Neuronal stem cell (in vitro differentiated cells): ENCODE results near the gene CYP2W1.
A peak's percentile ranks its signal among the peaks of the same experiment; 100 is the strongest.

Source experiments
- DNase-seq: peaks from one replicate; pipeline ENCODE4 v3.0.0-alpha.2; 2013; ENCODE audit warnings: low spot score
- H2AFZ ChIP-seq: one replicate; pipeline ENCODE4 v1.6.1; 2013; ENCODE audit warnings: mild to moderate bottlenecking, low read length, inconsistent platforms
- H2AK5ac ChIP-seq: 2 replicates; pipeline ENCODE4 v1.6.1; 2013; ENCODE audit warnings: low read depth, mild to moderate bottlenecking, inconsistent platforms, low read length, moderate library complexity, mixed read lengths
- H2BK120ac ChIP-seq: 2 replicates; pipeline ENCODE4 v1.6.1; 2013; ENCODE audit warnings: low read depth, mild to moderate bottlenecking, inconsistent platforms, low read length, moderate library complexity, mixed read lengths
- H2BK12ac ChIP-seq: one replicate; pipeline ENCODE4 v1.6.1; 2013; ENCODE audit warnings: low read length, inconsistent platforms
- H2BK15ac ChIP-seq: 2 replicates; pipeline ENCODE4 v1.6.1; 2013; ENCODE audit warnings: mild to moderate bottlenecking, low read length, inconsistent platforms, mixed read lengths
- H2BK5ac ChIP-seq: one replicate; pipeline ENCODE4 v1.6.1; 2013; ENCODE audit warnings: inconsistent platforms, mild to moderate bottlenecking, low read length, moderate library complexity
- H3K14ac ChIP-seq: one replicate; pipeline ENCODE4 v1.6.1; 2013; ENCODE audit warnings: low read length, inconsistent platforms
- H3K18ac ChIP-seq: 2 replicates; pipeline ENCODE4 v1.6.1; 2013; ENCODE audit warnings: low read length, inconsistent platforms
- H3K23ac ChIP-seq: 2 replicates; pipeline ENCODE4 v1.6.1; 2013; ENCODE audit warnings: low read depth, mild to moderate bottlenecking, mixed read lengths, low read length, inconsistent platforms; ENCODE audit not compliant: poor library complexity
- H3K27ac ChIP-seq: replicated peaks from 3 replicates; pipeline ENCODE4 v1.5.1; 2013; ENCODE audit warnings: low read length, inconsistent platforms
- H3K27me3 ChIP-seq, 3 experiments: 2 replicates each; pipeline ENCODE4 v1.6.1; 2013; ENCODE audit warnings: low read length in 3 of 3, mild to moderate bottlenecking in 2 of 3, inconsistent platforms in 1 of 3, low read depth in 1 of 3, mixed read lengths in 1 of 3, moderate library complexity in 1 of 3; ENCODE audit not compliant: control insufficient read depth in 3 of 3, insufficient read depth in 3 of 3
- H3K36me3 ChIP-seq, 2 donors: replicated peaks in 1 of 2; 2 replicates each; pipeline ENCODE4 v1.6.1; 2013; ENCODE audit warnings: low read length in 2 of 2; ENCODE audit not compliant: control insufficient read depth in 2 of 2, insufficient read depth in 2 of 2
- H3K4ac ChIP-seq: 2 replicates; pipeline ENCODE4 v1.6.1; 2013; ENCODE audit warnings: inconsistent platforms, mild to moderate bottlenecking, low read length, moderate library complexity
- H3K4me1 ChIP-seq, 2 donors: 1 replicate in 1 of 2; 2 replicates in 1 of 2; pipeline ENCODE4 v1.6.1; 2013; ENCODE audit warnings: low read length in 2 of 2, low read depth in 1 of 2; ENCODE audit not compliant: control insufficient read depth in 2 of 2, insufficient read depth in 1 of 2
- H3K4me2 ChIP-seq: one replicate; pipeline ENCODE4 v1.6.1; 2013; ENCODE audit warnings: mild to moderate bottlenecking, low read length, inconsistent platforms; ENCODE audit not compliant: insufficient read depth, poor library complexity, severe bottlenecking
- H3K4me3 ChIP-seq, 2 donors: 2 replicates each; pipeline ENCODE4 v1.5.1; 2013; ENCODE audit warnings: low read length in 2 of 2, mild to moderate bottlenecking in 2 of 2, inconsistent platforms in 1 of 2, moderate library complexity in 1 of 2
- H3K79me1 ChIP-seq: one replicate; pipeline ENCODE4 v1.6.1; 2013; ENCODE audit warnings: low read depth, mild to moderate bottlenecking, inconsistent platforms, low read length, moderate library complexity
- H3K9ac ChIP-seq: one replicate; pipeline ENCODE4 v1.6.1; 2013; ENCODE audit warnings: mild to moderate bottlenecking, low read depth, low read length, inconsistent platforms; ENCODE audit not compliant: poor library complexity
- H3K9me3 ChIP-seq, 2 donors: replicated peaks in 1 of 2; 2 replicates each; pipeline versions ENCODE3 to v1.6.1; 2013; ENCODE audit warnings: low read length in 2 of 2, mild to moderate bottlenecking in 2 of 2, inconsistent platforms in 1 of 2, low read depth in 1 of 2, mixed read lengths in 1 of 2, moderate library complexity in 1 of 2; ENCODE audit not compliant: control insufficient read depth in 2 of 2, insufficient read depth in 1 of 2
- H4K8ac ChIP-seq: one replicate; pipeline ENCODE4 v1.6.1; 2013; ENCODE audit warnings: low read depth, mild to moderate bottlenecking, inconsistent platforms, low read length, moderate library complexity
- H4K91ac ChIP-seq: one replicate; pipeline ENCODE4 v1.6.1; 2013; ENCODE audit warnings: low read length, low read depth, mild to moderate bottlenecking, inconsistent platforms; ENCODE audit not compliant: poor library complexity
- WGBS, 2 donors: extraction: QIAGEN DNeasy Blood & Tissue Kit; methylation state at CpG; one replicate each; pipeline ENCODE4 v1.1.7; 2013; ENCODE audit warnings: missing lambda C conversion rate in 2 of 2, mixed read lengths in 1 of 2; ENCODE audit not compliant: insufficient read length in 2 of 2, insufficient replicate concordance in 1 of 2; ENCODE audit errors: extremely low coverage in 2 of 2; 5-methylcytosine and 5-hydroxymethylcytosine counted together

The CYP2W1 gene

DNA sequence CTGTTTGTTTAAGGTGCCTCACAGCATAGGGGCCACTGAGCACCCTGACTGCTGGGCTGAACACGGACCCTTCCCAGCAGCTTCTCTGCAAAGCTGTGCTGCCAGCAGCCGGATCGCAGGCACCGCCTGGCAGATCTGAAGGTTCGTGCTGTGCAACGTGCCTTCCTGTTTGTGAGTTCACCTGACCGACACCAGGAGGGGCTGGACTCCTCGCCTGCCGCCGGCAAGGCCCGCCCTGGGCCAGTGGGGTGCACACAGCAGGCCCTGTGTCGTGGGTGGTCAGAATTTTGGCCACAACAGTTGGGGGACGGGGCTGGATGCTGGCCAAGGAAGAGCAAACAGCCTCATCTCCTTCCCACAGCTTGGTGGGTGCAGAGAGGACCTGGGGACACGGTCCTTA is 12.6 kb downstream of the CYP2W1 start:
- Histone ChIP-seq H3K4me3 (no peak overlapping the region), H3K23ac (no peak overlapping the region), H2BK12ac (no peak overlapping the region), H3K9ac (no peak overlapping the region), H2BK120ac (no peak overlapping the region), H3K79me1 (peaks cover 2% of the 10 kb centered on the region), H3K18ac (peak overlapping the region; percentile 19), H4K8ac (no peak overlapping the region), H3K4me2 (no peak overlapping the region), H3K27ac (no peak overlapping the region), H3K4me1 (peaks cover 8 to 13% of the 10 kb centered on the region in 2 donors), H4K91ac (no peak overlapping the region), H3K27me3 (no peaks in the 10 kb centered on the region), H2BK5ac (no peak overlapping the region), H3K14ac (no peak overlapping the region), H3K4ac (no peak overlapping the region), H2AFZ (no peak overlapping the region), H2AK5ac (no peak overlapping the region), H2BK15ac (no peak overlapping the region), H3K9me3 (no peaks in the 10 kb centered on the region), H3K36me3 (peaks cover 10 to 49% of the 10 kb centered on the region in 2 donors)
- no peak for DNase-seq
- WGBS, 2 donors, result no CpG with 5 or more reads among the region's 14 CpGs

GRCh38 chr7:996079-996872 is 13.3 kb downstream of the CYP2W1 start:
- no peak overlapping the region for H2AFZ ChIP-seq
- no peaks in the 10 kb centered on the region for H3K27me3 ChIP-seq
- no peak overlapping the region for H4K8ac ChIP-seq
- no peak overlapping the region for H3K27ac ChIP-seq
- H2BK15ac ChIP-seq, result no peak overlapping the region
- peak overlapping the region; percentile 89 for H3K23ac ChIP-seq
- WGBS, 2 donors, result no CpG with 5 or more reads among the region's 38 CpGs
- no peak overlapping the region for H3K4me2 ChIP-seq
- no peak overlapping the region for H3K4ac ChIP-seq
- peak overlapping the region; percentile 57 for H3K18ac ChIP-seq
- H2AK5ac ChIP-seq, result no peak overlapping the region
- H3K9ac ChIP-seq, result no peak overlapping the region
- H2BK12ac ChIP-seq, result peak overlapping the region; percentile 58
- no peak overlapping the region for H3K14ac ChIP-seq
- peaks cover 2% of the 10 kb centered on the region for H3K79me1 ChIP-seq
- no peak for DNase-seq
- no peaks in the 10 kb centered on the region for H3K9me3 ChIP-seq
- no peak overlapping the region for H2BK120ac ChIP-seq
- H3K4me1 ChIP-seq, result peaks cover 8 to 15% of the 10 kb centered on the region in 2 donors
- H3K4me3 ChIP-seq, result no peak overlapping the region
- H3K36me3 ChIP-seq, result peaks cover 10 to 55% of the 10 kb centered on the region in 2 donors
- no peak overlapping the region for H4K91ac ChIP-seq
- no peak overlapping the region for H2BK5ac ChIP-seq

DNA sequence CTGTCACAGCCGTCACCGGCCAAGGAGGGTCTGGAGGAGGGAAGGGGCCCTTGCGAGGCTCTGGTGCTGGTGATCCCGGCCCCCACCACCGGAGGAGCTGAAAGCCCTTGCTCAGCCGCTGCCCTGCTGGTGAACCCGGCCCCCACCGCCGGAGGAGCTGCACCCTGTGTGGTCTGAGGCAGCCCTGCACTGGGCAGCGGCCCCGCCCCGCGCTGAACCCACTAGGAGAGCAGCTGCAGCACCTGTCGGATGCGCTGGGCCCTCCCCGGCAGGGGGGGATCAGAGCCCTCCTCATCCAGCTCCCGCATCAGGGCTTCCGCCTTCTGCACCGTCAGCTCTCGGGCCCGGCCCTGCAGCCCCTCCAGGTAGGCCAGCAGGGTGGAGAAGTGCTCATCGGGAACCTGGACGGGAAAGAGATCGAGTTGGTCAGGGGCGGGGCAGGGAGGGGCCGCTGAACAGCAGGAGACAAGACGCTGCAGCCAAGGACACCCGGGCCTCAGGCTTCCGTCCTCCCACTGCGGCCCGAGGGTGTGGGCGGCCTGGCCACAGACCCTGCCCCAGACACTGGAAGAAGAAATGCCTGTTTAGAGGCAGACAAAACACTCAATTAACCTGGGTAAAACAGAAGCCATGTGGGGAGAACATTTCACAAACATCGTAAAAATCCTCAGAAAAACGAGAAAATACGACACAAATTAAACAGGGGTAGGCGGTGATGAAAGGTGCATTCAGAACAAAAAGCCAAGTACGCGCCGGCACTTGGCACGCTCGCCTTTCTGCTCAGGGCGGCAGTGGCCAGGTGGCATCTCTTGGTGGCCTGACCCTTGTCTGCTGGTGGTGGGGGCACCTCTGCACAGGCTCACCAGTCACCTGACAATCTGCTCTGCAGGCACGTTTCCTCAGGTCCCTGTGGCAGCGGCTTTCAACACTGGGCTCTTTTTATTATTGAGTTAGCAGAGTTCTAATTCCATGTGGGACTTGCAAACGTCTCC is 14.7 kb downstream of the CYP2W1 start:
- H4K8ac ChIP-seq, result no peak overlapping the region
- peak overlapping the region; percentile 89 for H3K23ac ChIP-seq
- H3K4me1 ChIP-seq, result peaks cover 6 to 15% of the 10 kb centered on the region in 2 donors
- no peak overlapping the region for H3K27ac ChIP-seq
- no peak overlapping the region for H2AK5ac ChIP-seq
- peaks cover 10 to 55% of the 10 kb centered on the region in 2 donors for H3K36me3 ChIP-seq
- no peak overlapping the region for H4K91ac ChIP-seq
- H2AFZ ChIP-seq, result no peak overlapping the region
- no peaks in the 10 kb centered on the region for H3K9me3 ChIP-seq
- H2BK5ac ChIP-seq, result no peak overlapping the region
- no peaks in the 10 kb centered on the region for H3K27me3 ChIP-seq
- no peak overlapping the region for H2BK15ac ChIP-seq
- no peak overlapping the region for H3K9ac ChIP-seq
- H3K14ac ChIP-seq, result peak overlapping the region; percentile 2
- H3K18ac ChIP-seq, result no peak overlapping the region
- H3K79me1 ChIP-seq, result peaks cover 2% of the 10 kb centered on the region
- H2BK120ac ChIP-seq, result no peak overlapping the region
- no peak overlapping the region for H2BK12ac ChIP-seq
- WGBS, 2 donors, result no CpG with 5 or more reads among the region's 45 CpGs
- no peak for DNase-seq
- no peak overlapping the region for H3K4me2 ChIP-seq
- no peak overlapping the region for H3K4me3 ChIP-seq
- no peak overlapping the region for H3K4ac ChIP-seq
